GM23248 (cell line): ENCODE results near the gene ACADL.

Experiments used
- EZH2 ChIP-seq: fragments of 200-600 bp; sonication (generic); IDR thresholded peaks from 2 replicates; pipeline ENCODE4 v1.6.1; 2018; ENCODE audit warnings: antibody characterized with exemption, mild to moderate bottlenecking; ENCODE audit not compliant: insufficient read depth, poor library complexity, severe bottlenecking
- EZH2phosphoT487 ChIP-seq: fragments of 200-600 bp; sonication (generic); IDR thresholded peaks from 2 replicates; pipeline ENCODE4 v1.6.1; 2018; ENCODE audit warnings: antibody characterized with exemption, moderate library complexity, mild to moderate bottlenecking, low read depth; ENCODE audit not compliant: insufficient read depth

GRCh38 chr2:210271300-210271699 is 46.1 kb upstream of the ACADL start:
- TF ChIP-seq EZH2phosphoT487 (no peak), EZH2 (no peak)
